Measurements from ENCODE around the gene HEATR1.

DNA sequence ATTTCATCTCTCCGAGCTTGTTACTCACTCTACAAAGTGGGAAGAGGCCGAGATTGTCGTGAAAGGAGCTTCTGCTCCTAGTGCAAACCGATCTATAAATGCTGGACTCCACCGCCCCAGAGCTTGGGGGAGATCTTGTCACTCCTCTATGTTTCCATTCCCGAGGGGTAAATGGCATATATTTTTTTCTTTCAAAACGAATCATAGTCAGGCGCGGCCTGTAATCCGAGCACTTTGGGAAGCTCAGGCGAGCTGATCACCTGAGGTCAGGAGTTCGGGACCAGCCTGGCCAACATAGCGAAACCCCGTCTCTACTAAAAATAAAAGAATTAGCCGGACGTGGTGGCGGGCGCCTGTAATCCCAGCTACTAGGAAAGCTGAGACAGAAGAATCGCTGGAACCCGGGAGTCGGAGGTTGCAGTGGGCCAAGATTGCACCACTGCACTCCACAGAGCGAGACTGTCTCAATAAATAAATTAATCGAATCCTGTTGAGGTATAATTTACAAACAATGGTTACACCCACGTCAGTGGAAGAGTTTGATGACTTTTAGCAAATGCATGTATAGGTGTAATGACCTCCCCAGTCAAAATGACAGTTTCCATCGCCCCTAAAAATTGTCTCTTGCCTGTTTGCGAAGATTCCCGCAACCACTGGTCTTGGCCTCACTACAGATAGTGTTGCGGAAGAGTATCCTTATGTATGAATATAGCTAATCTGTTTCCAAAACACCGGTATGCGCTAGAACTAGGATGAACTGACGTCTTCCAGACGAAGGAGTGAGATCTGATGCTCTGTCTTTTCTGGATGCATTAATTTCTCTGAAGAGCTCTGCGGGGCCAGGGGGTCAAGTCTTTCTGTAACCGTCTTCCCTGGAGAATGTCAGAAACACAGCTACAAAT, 840 bp upstream of the HEATR1 start:
- no peak for TF ChIP-seq POLR2A (IDR thresholded peaks at IDR 0.05)
- TF ChIP-seq, protein P1, sequence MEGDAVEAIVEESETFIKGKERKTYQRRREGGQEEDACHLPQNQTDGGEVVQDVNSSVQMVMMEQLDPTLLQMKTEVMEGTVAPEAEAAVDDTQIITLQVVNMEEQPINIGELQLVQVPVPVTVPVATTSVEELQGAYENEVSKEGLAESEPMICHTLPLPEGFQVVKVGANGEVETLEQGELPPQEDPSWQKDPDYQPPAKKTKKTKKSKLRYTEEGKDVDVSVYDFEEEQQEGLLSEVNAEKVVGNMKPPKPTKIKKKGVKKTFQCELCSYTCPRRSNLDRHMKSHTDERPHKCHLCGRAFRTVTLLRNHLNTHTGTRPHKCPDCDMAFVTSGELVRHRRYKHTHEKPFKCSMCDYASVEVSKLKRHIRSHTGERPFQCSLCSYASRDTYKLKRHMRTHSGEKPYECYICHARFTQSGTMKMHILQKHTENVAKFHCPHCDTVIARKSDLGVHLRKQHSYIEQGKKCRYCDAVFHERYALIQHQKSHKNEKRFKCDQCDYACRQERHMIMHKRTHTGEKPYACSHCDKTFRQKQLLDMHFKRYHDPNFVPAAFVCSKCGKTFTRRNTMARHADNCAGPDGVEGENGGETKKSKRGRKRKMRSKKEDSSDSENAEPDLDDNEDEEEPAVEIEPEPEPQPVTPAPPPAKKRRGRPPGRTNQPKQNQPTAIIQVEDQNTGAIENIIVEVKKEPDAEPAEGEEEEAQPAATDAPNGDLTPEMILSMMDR (IDR thresholded peaks at IDR 0.05) = no peak

Measured in adrenal gland (tissue), 5 donors.